HG02610 (cell line): ENCODE results near the gene CCDC43.

Experiments
- ATAC-seq: cut with Tn5 transposase; IDR thresholded peaks from one replicate; pipeline ENCODE4 v1.9.1; 2021; ENCODE audit warnings: mild to moderate bottlenecking, moderate library complexity; ENCODE audit not compliant: unreplicated experiment

Gene CCDC43

DNA sequence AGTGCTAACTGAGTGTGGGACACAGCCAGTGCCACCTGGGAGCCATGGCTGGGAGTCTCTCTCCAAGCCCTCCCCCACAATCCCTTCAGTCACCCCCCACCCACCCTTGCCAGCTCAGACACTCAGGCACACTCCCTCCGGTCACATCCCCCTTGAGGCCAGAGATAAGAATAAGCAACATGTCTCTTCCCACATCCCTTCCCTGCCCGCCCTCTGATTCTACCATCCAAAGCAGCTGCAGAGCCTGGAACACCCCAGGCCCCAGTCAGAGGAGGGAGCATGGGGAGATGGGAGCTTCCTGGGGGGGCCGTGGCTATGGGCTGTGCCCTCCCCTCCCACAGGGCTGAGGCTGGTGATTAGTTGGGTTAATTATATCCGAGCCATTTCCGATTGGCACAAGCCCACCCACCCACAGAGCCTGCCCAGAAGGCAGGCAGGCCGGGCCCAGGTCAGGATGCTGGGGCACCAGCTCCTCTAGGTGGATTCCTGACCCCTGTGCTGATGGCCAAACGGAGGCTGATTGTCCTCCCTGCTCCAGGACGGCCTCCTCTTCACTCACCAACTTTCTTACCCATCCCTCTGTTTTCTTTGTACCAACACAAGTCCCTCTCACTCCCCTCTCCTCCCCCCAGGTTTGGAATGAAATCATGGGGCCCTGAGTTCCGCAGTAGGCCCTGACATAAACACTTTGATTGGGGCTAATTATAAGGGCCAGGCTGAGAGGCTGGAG, 61.9 kb downstream of the CCDC43 start:
- ATAC-seq: no peak
